Spleen (tissue), 11 donors: ENCODE measurements around the gene NRN1L. TPM values are rescaled to one million over a fixed set of nuclear protein-coding genes. Genes with fewer than 3 reads are reported as not detected.
"Not testable (repeated sequence)": the region's sequence is repeated elsewhere in the genome, so short reads cannot be mapped to it uniquely, and the experiment has no call there.

ENCODE experiments used
- DNase-seq: peaks from one replicate; pipeline ENCODE4 v3.0.0-alpha.2; 2020
- H3K27ac ChIP-seq, 8 donors: fragments of 200-600 bp; sonication (generic) in 7 of 8; 1 replicate in 4 of 8; 2 replicates in 4 of 8; pipeline versions ENCODE4 v1.5.0 to v1.8.0; 2016 to 2021; ENCODE audit warnings: inconsistent platforms in 4 of 8, mild to moderate bottlenecking in 4 of 8, moderate library complexity in 1 of 8
- H3K27me3 ChIP-seq, 7 donors: fragments of 200-600 bp; sonication (generic) in 6 of 7; replicated peaks in 1 of 7; 1 replicate in 4 of 7; 2 replicates in 3 of 7; pipeline versions ENCODE4 v1.5.0 to v1.8.0; 2016 to 2021; ENCODE audit warnings: inconsistent platforms in 3 of 7, mild to moderate bottlenecking in 1 of 7
- H3K36me3 ChIP-seq, 6 donors: fragments of 200-600 bp; sonication (generic) in 5 of 6; 1 replicate in 4 of 6; 2 replicates in 2 of 6; pipeline versions ENCODE4 v1.5.0 to v1.8.0; 2016 to 2021; ENCODE audit warnings: inconsistent platforms in 2 of 6
- H3K4me1 ChIP-seq, 6 donors: fragments of 200-600 bp; sonication (generic) in 5 of 6; 1 replicate in 3 of 6; 2 replicates in 3 of 6; pipeline versions ENCODE4 v1.5.0 to v1.8.0; 2016 to 2021; ENCODE audit warnings: inconsistent platforms in 3 of 6
- H3K4me3 ChIP-seq, 8 donors: fragments of 200-600 bp; sonication (generic) in 7 of 8; 1 replicate in 4 of 8; 2 replicates in 4 of 8; pipeline versions ENCODE4 v1.5.0 to v1.8.0; 2016 to 2021; ENCODE audit warnings: inconsistent platforms in 4 of 8, mild to moderate bottlenecking in 4 of 8, moderate library complexity in 2 of 8
- H3K9me3 ChIP-seq, 8 donors: fragments of 200-600 bp; sonication (generic) in 7 of 8; 1 replicate in 4 of 8; 2 replicates in 4 of 8; pipeline versions ENCODE4 v1.5.0 to v1.8.0; 2016 to 2021; ENCODE audit warnings: inconsistent platforms in 4 of 8
- CTCF ChIP-seq, 11 experiments: fragments of 200-600 bp in 7 of 11; fragments of 450-650 bp in 4 of 11; sonication (generic) in 4 of 11; IDR thresholded peaks in 8 of 11; conservative IDR thresholded peaks in 3 of 11; 1 replicate in 7 of 11; 2 replicates in 4 of 11; pipeline versions ENCODE4 v1.4.0 to v1.8.0; 2016 to 2021; ENCODE audit warnings: antibody characterized with exemption in 11 of 11, inconsistent platforms in 4 of 11, mild to moderate bottlenecking in 1 of 11
- POLR2A ChIP-seq, 3 donors: fragments of 450-650 bp; IDR thresholded peaks; one replicate each; pipeline ENCODE4 v1.5.1; 2017; ENCODE audit warnings: antibody characterized with exemption in 3 of 3, mild to moderate bottlenecking in 1 of 3
- POLR2AphosphoS5 ChIP-seq, 3 donors: sonication (generic); formaldehyde crosslinking; IDR thresholded peaks; one replicate each; pipeline ENCODE4 v1.5.1; 2017; ENCODE audit warnings: antibody characterized with exemption in 3 of 3
- WGBS, 5 donors: extraction: QIAGEN DNeasy Blood & Tissue Kit in 3 of 5; methylation state at CpG; one replicate each; pipeline versions ENCODE4 v1.1.5 to v1.1.7; 2013 to 2018; 5-methylcytosine and 5-hydroxymethylcytosine counted together
- intact Hi-C: fragments of 100-400 bp; cut with DNase I; formaldehyde crosslinking; loops from one replicate; pipeline ENCODE4 v1.15.0; 2023; ENCODE audit warnings: low total_unique reads
- polyA plus RNA-seq, 3 donors: library from polyadenylated mRNA; stranded (reverse); fragments of 200-250 nt; gene quantifications; one replicate each; pipeline ENCODE4 v1.2.1, GENCODE V29; 2013
- total RNA-seq, 7 donors: library from RNA; depleted of rRNA in 3 of 7; stranded (reverse); fragments of >200 nt in 3 of 7; fragmentation: NEBNext Ultra II Directional in 4 of 7; extraction: Animal tissue kit (Norgen Biotek cat#: 25700) in 4 of 7; gene quantifications; one replicate each; pipeline versions ENCODE4 v1.1.0 to v1.2.1, GENCODE V29; 2016 to 2021
- donor health status: healthy with polysubstance abuse.
- donor health status: DM: no; HTN: no; CAD: no; lungs with moderate emphysema.
- donor health status: DM: no; HTN: no; CAD: no.
- donor health status: Bipolar disorder and iron deficiency.
- donor health status: healthy.
- donor health status: DM: no; HTN: no; CAD: no.
- donor health status: DM: yes; HTN: yes; CAD: no.

NRN1L gene
- total and polyA plus RNA-seq, 10 donors = 0.60 to 6.2 (median 3.0) TPM; not detected in 2

- no peaks in the 10 kb centered on the region for H3K27me3 ChIP-seq
- TF ChIP-seq POLR2A (IDR thresholded peaks at IDR 0.05) = no peak
- no peak for TF ChIP-seq CTCF (IDR thresholded peaks at IDR 0.05 in 8 of 11, conservative IDR thresholded peaks at IDR 0.05 in 3 of 11)
- TF ChIP-seq POLR2AphosphoS5 (IDR thresholded peaks at IDR 0.05) = no peak
- H3K9me3 ChIP-seq = no peaks in the 10 kb centered on the region
- no peak overlapping the region for H3K27ac ChIP-seq
- H3K4me1 ChIP-seq = peaks cover 0 to 34% (median 15%) of the 10 kb centered on the region in 6 donors
- no peak for DNase-seq
- 83 to 94% (median 89%) methylated on average over 7 to 8 of the region's 8 CpGs for WGBS, 5 donors
- H3K36me3 ChIP-seq = peaks cover 0 to 37% (median 19%) of the 10 kb centered on the region in 6 donors
- intact Hi-C loops = no loop called here
- H3K4me3 ChIP-seq = no peak overlapping the region
These were observed 23.9 kb upstream of the NRN1L start for GRCh38 chr16:67860589-67861398.

GRCh38 chr16:67861877-67862276 lies 22.8 kb upstream of the NRN1L start:
- Histone ChIP-seq H3K4me3 (no peak overlapping the region), H3K36me3 (peaks cover 0 to 48% (median 28%) of the 10 kb centered on the region in 6 donors), H3K27me3 (no peaks in the 10 kb centered on the region), H3K27ac (no peak overlapping the region), H3K9me3 (no peaks in the 10 kb centered on the region), H3K4me1 (peaks cover 0 to 30% (median 13%) of the 10 kb centered on the region in 6 donors)
- intact Hi-C loops = no loop called here
- DNase-seq = no peak
- TF ChIP-seq CTCF (IDR thresholded peaks at IDR 0.05 in 8 of 11, conservative IDR thresholded peaks at IDR 0.05 in 3 of 11) (no peak), POLR2A (IDR thresholded peaks at IDR 0.05) (no peak), POLR2AphosphoS5 (IDR thresholded peaks at IDR 0.05) (no peak)
- 79 to 93% (median 88%) methylated on average over 6 of the region's 6 CpGs for WGBS, 5 donors

- H3K27ac ChIP-seq = no peak overlapping the region
- intact Hi-C loops = no loop called here
- H3K9me3 ChIP-seq = no peaks in the 10 kb centered on the region
- TF ChIP-seq POLR2A (IDR thresholded peaks at IDR 0.05) = no peak
- peaks cover 0 to 58% (median 36%) of the 10 kb centered on the region in 6 donors for H3K36me3 ChIP-seq
- DNase-seq = no peak
- WGBS, 5 donors = 90 to 93% (median 91%) methylated on average over 11 of the region's 11 CpGs
- peaks cover 0 to 19% (median 4%) of the 10 kb centered on the region in 6 donors for H3K4me1 ChIP-seq
- no peak overlapping the region for H3K4me3 ChIP-seq
- H3K27me3 ChIP-seq = no peaks in the 10 kb centered on the region
These were observed 21.8 kb upstream of the NRN1L start for GRCh38 chr16:67862623-67863583.

- peaks cover 0 to 12% (median 0%) of the 10 kb centered on the region in 6 donors for H3K4me1 ChIP-seq
- intact Hi-C loops, H3K27me3 ChIP-seq, H3K9me3 ChIP-seq, H3K4me3 ChIP-seq, DNase-seq, H3K27ac ChIP-seq: not testable (repeated sequence)
- H3K36me3 ChIP-seq = peaks cover 0 to 70% (median 48%) of the 10 kb centered on the region in 6 donors
- 92 to 97% (median 94%) methylated on average over 6 of the region's 6 CpGs for WGBS, 5 donors
These were observed 20.6 kb upstream of the NRN1L start for GRCh38 chr16:67864044-67864443.
